PC-9 (cell line): ENCODE results near the gene PPP2R3A. TPM values are rescaled to one million over a fixed set of nuclear protein-coding genes. Genes with fewer than 3 reads are reported as not detected.
A peak's percentile ranks its signal among the peaks of the same experiment; 100 is the strongest.

Experiments used
- BruUV-seq: library from RNA; stranded (reverse); fragments of 400-500 nt; replicated peaks from 2 replicates; lab custom pipeline; 2021; lab: Mats Ljungman, UMichigan
- CTCF ChIA-PET: fragments of 300-600 bp; sonication (Branson Sonifier 250); formaldehyde crosslinking; loops from one replicate; lab custom pipeline; 2022; ENCODE audit warnings: antibody characterized with exemption; lab: Charles Lee
- POLR2A ChIA-PET: fragments of 300-600 bp; sonication (Branson Sonifier 250); formaldehyde crosslinking; loops from one replicate; lab custom pipeline; 2022; ENCODE audit warnings: antibody characterized with exemption; ENCODE audit not compliant: unreplicated experiment; lab: Charles Lee
- DNase-seq, 2 experiments: peaks; one replicate each; pipeline versions ENCODE4 v3.0.0 to v3.0.0-alpha.2; 2015 to 2022; ENCODE audit warnings: mixed read lengths in 1 of 2
- H2AFZ ChIP-seq: fragments of 200-600 bp; sonication (generic); 2 replicates; pipeline ENCODE4 v1.8.1; 2017; ENCODE audit warnings: antibody characterized with exemption
- H3F3A ChIP-seq: fragments of 200-600 bp; sonication (generic); 2 replicates; pipeline ENCODE4 v1.8.1; 2017; ENCODE audit warnings: antibody characterized with exemption, mild to moderate bottlenecking, low read depth; ENCODE audit not compliant: insufficient read depth
- H3K27ac ChIP-seq: fragments of 200-600 bp; sonication (generic); 2 replicates; pipeline ENCODE4 v1.6.1; 2016; ENCODE audit warnings: mixed run types
- H3K27me3 ChIP-seq: fragments of 200-600 bp; sonication (generic); 2 replicates; pipeline ENCODE4 v1.6.1; 2016; ENCODE audit warnings: low read depth, mixed run types; ENCODE audit not compliant: insufficient read depth
- H3K36me3 ChIP-seq: fragments of 200-600 bp; sonication (generic); 2 replicates; pipeline ENCODE4 v1.6.1; 2016; ENCODE audit warnings: low read depth, mixed run types
- H3K4me1 ChIP-seq: fragments of 200-600 bp; sonication (generic); replicated peaks from 2 replicates; pipeline ENCODE4 v1.6.1; 2016; ENCODE audit warnings: mixed run types; ENCODE audit not compliant: insufficient read depth
- H3K4me2 ChIP-seq: fragments of 200-600 bp; sonication (generic); 2 replicates; pipeline ENCODE4 v1.6.1; 2017; ENCODE audit warnings: mixed run types
- H3K4me3 ChIP-seq: fragments of 200-600 bp; sonication (generic); 2 replicates; pipeline ENCODE4 v1.6.1; 2016; ENCODE audit warnings: mixed run types
- H3K79me2 ChIP-seq: fragments of 200-600 bp; sonication (generic); 2 replicates; pipeline ENCODE4 v1.6.1; 2017; ENCODE audit warnings: low read depth, mixed run types
- H3K9me2 ChIP-seq: fragments of 200-600 bp; sonication (generic); 2 replicates; pipeline ENCODE4 v1.8.1; 2017; ENCODE audit warnings: mild to moderate bottlenecking; ENCODE audit not compliant: insufficient read depth
- H3K9me3 ChIP-seq: fragments of 200-600 bp; sonication (generic); 2 replicates; pipeline ENCODE4 v1.8.1; 2016; ENCODE audit warnings: low read depth; ENCODE audit not compliant: insufficient read depth
- H4K20me1 ChIP-seq: fragments of 200-600 bp; sonication (generic); 2 replicates; pipeline ENCODE4 v1.8.1; 2017; ENCODE audit not compliant: insufficient read depth
- EZH2 ChIP-seq: fragments of 200-600 bp; sonication (generic); IDR thresholded peaks from 2 replicates; pipeline ENCODE4 v1.8.0; 2017; ENCODE audit warnings: antibody characterized with exemption, low read depth
- intact Hi-C: fragments of 100-400 bp; cut with micrococcal nuclease; formaldehyde crosslinking; loops from one replicate; pipeline ENCODE4 v1.10.0; 2022; ENCODE audit not compliant: unreplicated experiment
- total RNA-seq: library from RNA; stranded (reverse); gene quantifications from 2 replicates; pipeline ENCODE4 v1.2.3, GENCODE V29; 2021
- TF ChIP-seq, protein P1 (sequence below): fragments of 200-600 bp; sonication (generic); conservative IDR thresholded peaks from 2 replicates; pipeline ENCODE4 v1.6.1; 2017; ENCODE audit warnings: mixed run types, antibody characterized with exemption, mild to moderate bottlenecking, moderate library complexity

The PPP2R3A gene
- total RNA-seq, 1 experiment from 2014 or later, result 42.6 TPM

DNA sequence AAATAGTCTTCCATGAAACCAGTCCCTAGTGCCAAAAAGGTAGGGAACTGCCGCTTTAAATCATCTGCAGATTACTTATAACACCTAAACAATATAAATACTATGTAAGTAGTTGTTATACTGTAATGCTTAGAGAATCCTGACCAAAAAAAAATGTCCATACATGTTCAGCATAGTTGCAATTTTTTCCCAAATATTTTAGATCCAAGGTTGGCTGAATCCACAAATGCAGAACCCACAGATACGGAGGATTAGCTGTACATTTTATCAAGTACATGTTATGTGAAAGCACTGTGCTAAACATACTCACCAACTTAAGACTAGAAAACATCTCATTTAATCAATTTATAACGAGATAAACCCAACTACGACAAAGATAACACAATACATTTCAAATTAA, 221.3 kb downstream of the PPP2R3A start:
- ChIA-PET POLR2A (interaction anchor here (0.8 kb wide), 1 partner anchor 9 kb away, joined by 5 read pairs; the partner anchor contains the start of gene MSL2), CTCF (no interaction called here)
- H3K4me1 ChIP-seq, result peaks cover 43% of the 10 kb centered on the region
- H3K4me3 ChIP-seq, result no peak overlapping the region
- no peaks in the 10 kb centered on the region for H3K9me3 ChIP-seq
- intact Hi-C loops, result no loop called here
- TF ChIP-seq, protein P1, sequence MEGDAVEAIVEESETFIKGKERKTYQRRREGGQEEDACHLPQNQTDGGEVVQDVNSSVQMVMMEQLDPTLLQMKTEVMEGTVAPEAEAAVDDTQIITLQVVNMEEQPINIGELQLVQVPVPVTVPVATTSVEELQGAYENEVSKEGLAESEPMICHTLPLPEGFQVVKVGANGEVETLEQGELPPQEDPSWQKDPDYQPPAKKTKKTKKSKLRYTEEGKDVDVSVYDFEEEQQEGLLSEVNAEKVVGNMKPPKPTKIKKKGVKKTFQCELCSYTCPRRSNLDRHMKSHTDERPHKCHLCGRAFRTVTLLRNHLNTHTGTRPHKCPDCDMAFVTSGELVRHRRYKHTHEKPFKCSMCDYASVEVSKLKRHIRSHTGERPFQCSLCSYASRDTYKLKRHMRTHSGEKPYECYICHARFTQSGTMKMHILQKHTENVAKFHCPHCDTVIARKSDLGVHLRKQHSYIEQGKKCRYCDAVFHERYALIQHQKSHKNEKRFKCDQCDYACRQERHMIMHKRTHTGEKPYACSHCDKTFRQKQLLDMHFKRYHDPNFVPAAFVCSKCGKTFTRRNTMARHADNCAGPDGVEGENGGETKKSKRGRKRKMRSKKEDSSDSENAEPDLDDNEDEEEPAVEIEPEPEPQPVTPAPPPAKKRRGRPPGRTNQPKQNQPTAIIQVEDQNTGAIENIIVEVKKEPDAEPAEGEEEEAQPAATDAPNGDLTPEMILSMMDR, result no peak
- TF ChIP-seq EZH2, result no peak
- H3K9me2 ChIP-seq, result no peaks in the 10 kb centered on the region
- DNase-seq, result no peak
- peaks cover 98% of the 10 kb centered on the region for H4K20me1 ChIP-seq
- peaks cover 100% of the 10 kb centered on the region for H3K79me2 ChIP-seq
- no TSS peak for BruUV-seq
- no peaks in the 10 kb centered on the region for H3F3A ChIP-seq
- no peaks in the 10 kb centered on the region for H3K36me3 ChIP-seq
- no peaks in the 10 kb centered on the region for H3K27me3 ChIP-seq
- H3K4me2 ChIP-seq, result no peak overlapping the region
- H2AFZ ChIP-seq, result no peak overlapping the region
- 0 out of 2 replicates have a peak overlapping the region, but pooled peaks have one; percentile 12 for H3K27ac ChIP-seq

DNA sequence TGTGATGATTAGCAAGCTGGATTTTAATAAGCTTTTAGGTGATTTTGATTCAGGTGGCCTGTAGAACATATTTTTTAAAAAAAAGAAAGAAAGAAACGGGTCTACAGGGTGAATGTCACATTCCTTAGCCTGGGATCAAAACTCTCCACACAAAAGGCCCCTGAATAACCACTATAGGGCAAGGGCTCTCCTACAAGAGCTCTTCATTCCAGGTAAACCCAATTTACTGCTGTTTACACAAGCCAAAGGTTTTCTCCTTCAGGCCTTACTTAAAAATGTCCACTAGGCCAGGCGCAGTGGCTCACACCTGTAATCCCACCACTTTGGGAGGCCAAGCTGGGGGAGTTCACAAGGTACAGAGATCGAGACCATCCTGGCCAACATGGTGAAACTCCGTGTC, 222.3 kb downstream of the PPP2R3A start:
- no TSS peak for BruUV-seq
- intact Hi-C loops, result no loop called here

DNA sequence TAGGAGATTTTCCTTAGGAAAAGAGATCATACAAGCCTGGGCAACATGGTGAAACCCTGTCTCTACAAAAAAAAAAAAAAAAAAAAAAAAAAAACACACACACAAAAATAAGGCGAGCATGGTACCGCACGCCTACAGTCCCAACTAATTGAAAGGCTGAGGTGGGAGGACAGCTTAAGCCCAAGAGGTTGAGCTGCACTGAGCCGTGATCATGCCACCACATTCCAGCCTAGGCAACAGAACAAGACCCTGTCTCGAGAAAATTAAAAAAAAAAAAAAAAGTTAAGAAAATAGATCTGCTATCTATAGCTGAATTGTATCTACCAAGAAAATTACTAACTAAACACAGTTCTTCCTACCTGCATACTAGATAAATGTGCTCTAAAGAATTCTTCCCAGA, 223.5 kb downstream of the PPP2R3A start:
- Histone ChIP-seq H3K4me1 (peaks cover 54% of the 10 kb centered on the region), H3K4me3 (no peak overlapping the region), H3K27ac (no peak overlapping the region), H3K27me3 (no peaks in the 10 kb centered on the region), H3K36me3 (0 out of 2 replicates have a peak, but pooled peaks cover 3% of the 10 kb centered on the region), H3K9me3 (no peaks in the 10 kb centered on the region), H3K9me2 (no peaks in the 10 kb centered on the region), H2AFZ (no peak overlapping the region), H3K4me2 (no peak overlapping the region), H3F3A (no peaks in the 10 kb centered on the region), H3K79me2 (peaks cover 100% of the 10 kb centered on the region), H4K20me1 (peaks cover 99% of the 10 kb centered on the region)
- intact Hi-C loops, result no loop called here
- CTCF ChIA-PET, result no interaction called here
- TF ChIP-seq, protein P1, result no peak
- TF ChIP-seq EZH2, result no peak
- POLR2A ChIA-PET, result no interaction called here
- no TSS peak for BruUV-seq
- no peak for DNase-seq

More for the DNA sequence above, 222.3 kb downstream of the PPP2R3A start:
- no peak for DNase-seq
- Histone ChIP-seq H3F3A (no peaks in the 10 kb centered on the region), H3K4me1 (peaks cover 54% of the 10 kb centered on the region), H3K79me2 (peaks cover 100% of the 10 kb centered on the region), H3K9me3 (no peaks in the 10 kb centered on the region), H3K4me2 (peak overlapping the region; percentile 23; the same call in 1 of the 2 replicates), H3K4me3 (no peak overlapping the region), H4K20me1 (peaks cover 99% of the 10 kb centered on the region), H3K27me3 (no peaks in the 10 kb centered on the region), H3K9me2 (no peaks in the 10 kb centered on the region), H3K36me3 (no peaks in the 10 kb centered on the region), H3K27ac (no peak overlapping the region; the same call in 1 of the 2 replicates), H2AFZ (no peak overlapping the region)
- ChIA-PET CTCF (interaction anchor here (0.5 to 0.7 kb wide), 2 partner anchors 11 to 86 kb away, joined by 5 to 6 read pairs; no protein-coding TSS in a partner anchor), POLR2A (no interaction called here)
- no peak for TF ChIP-seq EZH2
- TF ChIP-seq, protein P1, result no peak
